Gastrocnemius medialis (tissue), 4 donors: ENCODE data around the gene DNAH6.

Source experiments
- POLR2A ChIP-seq, 2 donors: fragments of 450-650 bp; IDR thresholded peaks; one replicate each; pipeline ENCODE4 v1.6.1; 2017; ENCODE audit warnings: antibody characterized with exemption in 2 of 2, mild to moderate bottlenecking in 2 of 2, moderate library complexity in 2 of 2
- TF ChIP-seq, protein P1 (sequence below), 5 experiments: fragments of 450-650 bp in 3 of 5; fragments of 200-600 bp in 2 of 5; sonication (generic) in 2 of 5; IDR thresholded peaks in 4 of 5; conservative IDR thresholded peaks in 1 of 5; 1 replicate in 4 of 5; 2 replicates in 1 of 5; pipeline ENCODE4 v1.5.1; 2016 to 2019; ENCODE audit warnings: antibody characterized with exemption in 5 of 5, mild to moderate bottlenecking in 3 of 5, moderate library complexity in 3 of 5

DNA sequence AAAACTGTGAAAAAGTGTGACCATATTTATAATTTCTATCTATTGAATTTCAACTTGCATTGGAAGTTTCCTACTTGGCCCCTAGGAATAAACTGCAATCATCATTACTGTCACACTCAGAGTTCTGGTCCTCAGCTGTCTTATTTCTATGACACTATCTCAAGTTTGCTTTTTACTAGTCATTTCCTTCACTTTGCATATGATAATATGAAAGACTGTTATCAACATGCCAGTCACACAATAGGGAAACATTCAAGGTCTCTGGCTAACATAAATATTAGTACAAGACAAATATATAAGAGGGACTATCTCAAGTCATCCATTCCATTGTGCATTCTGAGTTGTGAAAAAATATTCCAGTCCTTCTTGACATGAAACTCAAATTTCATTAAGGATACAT lies 28.7 kb downstream of the DNAH6 start:
- TF ChIP-seq, protein P1, sequence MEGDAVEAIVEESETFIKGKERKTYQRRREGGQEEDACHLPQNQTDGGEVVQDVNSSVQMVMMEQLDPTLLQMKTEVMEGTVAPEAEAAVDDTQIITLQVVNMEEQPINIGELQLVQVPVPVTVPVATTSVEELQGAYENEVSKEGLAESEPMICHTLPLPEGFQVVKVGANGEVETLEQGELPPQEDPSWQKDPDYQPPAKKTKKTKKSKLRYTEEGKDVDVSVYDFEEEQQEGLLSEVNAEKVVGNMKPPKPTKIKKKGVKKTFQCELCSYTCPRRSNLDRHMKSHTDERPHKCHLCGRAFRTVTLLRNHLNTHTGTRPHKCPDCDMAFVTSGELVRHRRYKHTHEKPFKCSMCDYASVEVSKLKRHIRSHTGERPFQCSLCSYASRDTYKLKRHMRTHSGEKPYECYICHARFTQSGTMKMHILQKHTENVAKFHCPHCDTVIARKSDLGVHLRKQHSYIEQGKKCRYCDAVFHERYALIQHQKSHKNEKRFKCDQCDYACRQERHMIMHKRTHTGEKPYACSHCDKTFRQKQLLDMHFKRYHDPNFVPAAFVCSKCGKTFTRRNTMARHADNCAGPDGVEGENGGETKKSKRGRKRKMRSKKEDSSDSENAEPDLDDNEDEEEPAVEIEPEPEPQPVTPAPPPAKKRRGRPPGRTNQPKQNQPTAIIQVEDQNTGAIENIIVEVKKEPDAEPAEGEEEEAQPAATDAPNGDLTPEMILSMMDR (IDR thresholded peaks at IDR 0.05 in 4 of 5, conservative IDR thresholded peaks at IDR 0.05 in 1 of 5), result no peak
- TF ChIP-seq POLR2A (IDR thresholded peaks at IDR 0.05), result no peak
